ENCODE results near the gene ETV5.

DNA sequence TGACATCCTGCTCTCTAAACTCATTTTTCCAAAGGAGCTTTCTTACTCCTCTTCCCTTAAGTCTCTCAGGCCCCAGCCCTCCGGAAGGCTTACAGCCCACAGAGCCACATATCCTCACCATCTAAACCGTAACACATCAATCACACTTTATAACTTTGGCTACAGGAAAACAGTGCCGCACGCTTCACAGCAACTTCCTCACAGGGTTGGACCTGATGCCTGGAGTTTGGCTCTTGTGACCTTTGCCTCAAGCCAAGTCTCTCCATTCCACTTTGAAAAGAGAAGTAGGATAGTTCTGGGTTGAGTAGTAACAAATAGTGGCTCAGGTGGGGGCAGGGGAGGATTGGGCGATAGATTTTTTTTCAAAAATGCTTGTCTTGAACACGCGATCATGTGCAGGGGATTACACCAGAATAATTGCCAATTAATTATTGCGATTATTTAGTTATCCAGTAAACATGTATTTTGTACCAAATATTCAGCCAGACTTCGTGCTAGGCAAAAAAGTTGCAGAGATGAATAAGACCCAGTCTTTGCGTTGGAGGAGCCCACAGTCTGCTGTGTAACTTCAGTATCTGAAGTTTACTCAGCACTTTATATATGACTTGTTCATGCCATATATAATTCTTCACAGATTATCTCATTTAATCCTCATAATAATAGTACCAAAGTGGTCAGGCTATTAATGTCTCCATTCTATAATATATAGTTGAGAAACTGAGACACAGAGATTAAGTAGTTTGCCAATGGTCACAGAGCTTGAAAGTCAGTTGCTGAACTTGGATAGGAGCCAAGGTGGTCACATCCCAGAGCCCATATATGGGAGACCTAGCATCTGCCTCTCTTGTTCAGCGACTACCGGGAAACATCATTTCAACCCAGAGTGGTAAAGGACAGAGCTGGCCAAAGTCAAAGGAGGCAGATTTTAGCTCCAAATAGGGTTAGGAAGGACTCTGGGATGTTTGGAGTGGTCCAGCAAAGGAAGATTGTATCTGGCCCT lies 2.4 kb upstream of the ETV5 start:
- TF ChIP-seq TCF12 (IDR thresholded peaks at IDR 0.05) (no peak), POLR2AphosphoS5 (IDR thresholded peaks at IDR 0.05; ENCODE audit: low read depth, low read length) (no peak)
